Camera-type eye (tissue), 1 donor: ENCODE data around the gene DHX57. TPM values are rescaled to one million over a fixed set of nuclear protein-coding genes. Genes with fewer than 3 reads are reported as not detected.

Experiments
- total RNA-seq: library from RNA; depleted of rRNA; stranded (reverse); fragments of >200 nt; gene quantifications from one replicate; pipeline ENCODE4 v1.2.3, GENCODE V29; 2014

DHX57 gene
- total RNA-seq: 40.8 TPM

GRCh38 chr2:38875576-38876367, at the start of gene DHX57, which contains the start of gene MORN2:
DHX57 (minus strand) TSS chr2:38875934; CDS start chr2:38868405, 7,529 bp downstream.
MORN2 (plus strand) TSS chr2:38875976.

GRCh38 chr2:38889575-38889974, 13.8 kb upstream of the DHX57 start, which contains the start of gene ARHGEF33:
ARHGEF33 (plus strand) TSS chr2:38889875; CDS start chr2:38919448, 29,573 bp downstream.

GRCh38 chr2:38750891-38751595, 124.7 kb downstream of the DHX57 start, which contains the start of gene SRSF7:
SRSF7 (minus strand) TSS chr2:38751361; CDS start chr2:38751256, 105 bp downstream.

Other genes with a start within 250 kb of the DHX57 start
- 20.2 TPM for gene GALM, start 209.8 kb downstream of the DHX57 start, total RNA-seq
- 159 TPM for gene SRSF7, start 124.6 kb downstream of the DHX57 start, total RNA-seq
- gene GEMIN6, start 97.7 kb downstream of the DHX57 start, total RNA-seq: 8.6 TPM
- 17.5 TPM for gene MORN2, start within 50 bp of the DHX57 start, total RNA-seq
- gene ARHGEF33, start 13.9 kb upstream of the DHX57 start, total RNA-seq: 3.7 TPM
- gene SOS1, start 245.1 kb upstream of the DHX57 start, total RNA-seq: 73.2 TPM